Hematopoietic multipotent progenitor cell (in vitro differentiated cells): ENCODE results near the gene STXBP3. TPM values are rescaled to one million over a fixed set of nuclear protein-coding genes. Genes with fewer than 3 reads are reported as not detected.
A peak's percentile ranks its signal among the peaks of the same experiment; 100 is the strongest.
"Not testable (repeated sequence)": the region's sequence is repeated elsewhere in the genome, so short reads cannot be mapped to it uniquely, and the experiment has no call there.

Source experiments
- DNase-seq, 3 donors: peaks; one replicate each; pipeline ENCODE4 v3.0.0-alpha.2; 2011 to 2015; ENCODE audit warnings: low read depth in 2 of 3, low spot score in 2 of 3
- total RNA-seq: library from RNA; depleted of rRNA; stranded (reverse); fragments of >200 nt; gene quantifications from one replicate; pipeline ENCODE4 v1.2.3, GENCODE V29; 2012

STXBP3 gene
- total RNA-seq, 1 donor: 19.9 TPM

DNA sequence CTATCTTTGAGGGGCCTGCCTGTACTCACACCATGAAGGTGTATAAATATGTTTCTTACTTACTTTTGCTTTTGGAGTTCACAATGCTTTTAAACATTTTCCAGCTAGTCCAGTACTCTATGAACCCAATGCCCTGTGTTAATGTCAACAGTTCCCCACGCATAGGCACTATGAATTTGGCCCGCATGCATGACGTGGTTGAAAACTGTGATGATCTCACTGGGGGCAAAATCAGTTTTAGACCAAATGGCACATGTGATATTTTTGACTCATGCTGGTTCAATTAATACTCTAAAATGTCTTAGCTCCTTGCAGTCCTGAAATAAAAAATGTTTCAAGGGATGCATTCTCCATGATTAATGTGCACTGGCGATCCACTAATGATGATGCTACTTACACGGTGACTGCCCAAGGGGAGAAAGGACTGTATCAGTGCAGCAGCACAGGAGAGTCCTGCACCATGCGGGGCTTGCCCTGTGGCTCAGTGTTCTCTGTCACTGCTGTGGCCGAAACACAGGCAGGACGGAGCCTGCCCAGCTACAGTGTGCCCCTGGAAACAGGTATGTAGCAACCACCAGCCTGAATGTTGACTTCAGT is 18.0 kb upstream of the STXBP3 start:
- no peak for DNase-seq

DNA sequence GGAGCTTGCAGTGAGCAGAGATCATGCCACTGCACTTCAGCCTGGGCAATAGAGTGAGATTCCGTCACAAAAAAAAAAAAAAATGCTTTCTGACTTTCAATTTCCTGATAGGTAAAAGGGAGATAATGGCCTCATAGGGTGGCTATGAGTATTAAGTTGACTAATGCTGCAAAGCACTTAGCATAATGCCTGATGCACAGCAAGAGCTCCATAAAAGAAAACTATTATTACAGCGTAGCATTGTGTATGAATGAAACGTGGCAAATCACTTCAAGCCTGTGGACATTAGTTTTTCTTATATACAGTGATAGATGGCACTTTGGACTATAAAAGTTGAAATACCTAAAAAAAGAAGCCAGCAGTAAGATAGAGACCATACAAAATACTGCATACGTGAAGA is 17.0 kb upstream of the STXBP3 start:
- no peak for DNase-seq

DNA sequence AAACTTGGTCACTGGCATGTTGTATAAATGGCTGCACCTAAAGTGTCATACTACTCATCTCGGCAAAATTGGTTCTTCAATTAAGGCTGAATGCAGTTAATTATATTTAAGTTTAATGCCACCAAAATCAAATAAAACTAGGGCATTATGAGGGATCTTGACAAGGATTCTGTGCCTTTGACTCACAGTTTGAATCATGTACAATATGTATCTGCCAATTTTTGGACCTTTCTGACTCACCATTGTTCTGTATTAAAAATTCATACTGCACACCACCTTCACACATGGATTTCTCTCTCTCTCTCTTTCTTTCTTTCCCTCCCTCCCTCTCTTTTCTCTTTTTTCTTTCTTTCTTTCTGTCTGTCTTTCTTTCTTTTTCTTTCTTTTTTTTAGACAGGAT is 14.1 kb upstream of the STXBP3 start:
- no peak for DNase-seq

GRCh38 chr1:108734171-108734865 is 12.2 kb upstream of the STXBP3 start:
- DNase-seq: no peak

DNA sequence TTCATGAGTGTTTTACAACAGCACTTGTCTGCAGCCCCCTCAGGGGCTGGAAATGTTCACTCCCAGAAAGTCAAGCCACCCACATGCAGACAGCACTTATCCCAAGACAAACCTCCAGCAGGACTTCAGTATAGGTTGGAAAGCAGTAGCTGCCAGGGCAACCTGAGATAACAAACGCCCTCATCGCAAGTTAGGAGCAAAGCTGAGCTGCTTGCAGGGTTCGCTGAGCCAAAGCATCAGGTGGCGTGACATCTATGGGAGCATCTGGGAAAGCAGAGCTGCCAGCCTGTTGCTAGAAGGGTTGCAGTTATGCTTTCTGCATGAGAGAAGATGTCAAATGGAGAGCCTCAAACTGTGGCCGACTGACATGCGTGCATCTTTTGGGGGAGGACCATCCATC is 4.2 kb upstream of the STXBP3 start:
- DNase-seq: no peak

DNA sequence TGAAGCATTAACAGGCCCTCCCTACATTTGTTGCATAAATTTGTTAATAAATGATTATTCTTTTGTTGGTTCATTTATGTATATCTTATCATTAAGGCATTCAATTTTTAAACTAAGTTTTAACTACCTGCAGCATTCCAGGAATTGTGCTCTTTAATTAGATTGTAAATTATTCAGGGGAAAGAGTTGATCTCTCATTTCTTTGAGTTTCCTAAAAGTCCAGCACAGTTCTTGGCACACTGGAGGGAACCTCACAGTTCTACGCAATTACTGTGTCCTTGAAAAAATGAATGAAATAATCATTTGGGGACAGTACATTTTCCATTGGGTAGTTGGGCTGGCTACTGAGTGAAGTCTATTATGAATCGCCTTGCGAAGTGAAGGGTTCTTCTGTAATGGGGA is 493 bp upstream of the STXBP3 start:
- DNase-seq: no peak

- peak; percentile 22 to 63 (median 60) for DNase-seq
Measured at GRCh38 chr1:108747171-108747850, 837 bp downstream of the STXBP3 start.

GRCh38 chr1:108747898-108748297 is 1.4 kb downstream of the STXBP3 start:
- DNase-seq: peak in 2 of 3 donors; percentile 26 to 28

DNA sequence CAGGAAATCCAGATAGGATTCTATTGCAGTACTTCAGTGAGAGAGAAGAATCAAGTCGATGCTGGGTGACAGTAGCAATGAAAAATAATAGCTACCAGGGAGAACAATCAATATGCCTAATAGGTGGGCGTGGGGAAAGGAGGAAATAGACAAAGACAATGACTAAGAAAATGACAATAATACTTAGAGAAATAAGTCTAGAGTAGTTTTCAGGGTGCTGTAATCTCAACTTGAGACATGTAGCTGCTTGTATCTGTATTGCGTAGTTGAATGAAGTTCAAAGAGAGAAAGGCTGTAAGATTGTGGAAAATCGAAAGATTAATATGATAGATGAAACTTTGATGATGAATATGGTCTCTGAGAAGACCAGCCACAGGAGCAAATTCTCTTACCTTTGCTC is 2.6 kb downstream of the STXBP3 start:
- DNase-seq: no peak

DNA sequence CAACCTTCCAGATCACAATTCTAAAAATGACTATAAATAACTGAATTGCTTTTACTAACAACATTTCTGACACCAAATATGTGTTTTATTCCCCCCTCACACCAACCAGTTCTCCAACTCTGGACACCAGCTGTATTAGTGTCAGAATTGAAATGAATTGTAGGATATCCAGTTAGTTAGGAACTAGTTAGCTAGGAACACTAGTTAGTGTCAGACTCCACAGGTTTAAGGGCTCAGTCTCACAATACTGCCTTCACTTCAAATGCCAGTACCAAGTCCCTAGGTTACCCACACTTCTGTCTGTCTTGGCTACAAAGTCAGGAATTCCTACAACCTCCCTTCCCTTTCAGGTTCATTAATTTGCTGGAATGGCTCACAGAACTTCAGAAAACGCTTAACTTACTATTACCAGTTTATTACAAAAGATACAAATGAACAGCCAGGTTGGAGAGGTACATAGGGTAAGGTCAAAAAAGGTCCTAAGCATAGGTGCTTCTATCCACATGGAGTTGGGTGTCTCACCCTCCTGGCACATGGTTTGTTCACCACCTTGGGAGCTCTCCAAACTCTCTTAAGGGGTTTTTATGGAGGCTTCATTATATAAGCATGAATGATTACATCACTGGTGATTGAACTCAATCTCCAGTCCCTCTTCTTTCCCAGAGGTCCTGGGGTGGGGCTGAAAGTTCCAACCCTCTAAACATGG is 4.2 kb downstream of the STXBP3 start:
- no peak for DNase-seq

GRCh38 chr1:108753363-108753762 is 6.9 kb downstream of the STXBP3 start:
- DNase-seq: no peak

GRCh38 chr1:108758796-108759195 is 12.3 kb downstream of the STXBP3 start:
- no peak for DNase-seq

DNA sequence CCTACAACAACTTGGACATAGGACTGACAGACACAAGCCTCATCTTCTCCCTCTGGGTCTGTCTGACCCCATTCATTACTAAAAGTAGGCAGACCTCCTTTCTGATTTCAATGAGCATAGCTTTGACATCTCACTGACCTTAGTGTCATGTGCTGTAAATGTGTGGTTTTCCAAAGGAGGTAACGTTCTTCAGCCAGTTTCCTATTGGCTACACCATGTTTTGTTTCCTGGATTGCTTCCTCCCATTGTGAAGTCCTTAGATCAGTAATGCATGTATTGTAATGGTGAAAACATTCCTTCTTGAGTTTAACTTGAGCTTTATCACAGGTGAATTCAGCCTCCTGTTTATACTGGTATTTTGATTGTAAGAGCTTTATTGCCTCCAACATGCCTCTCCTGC is 20.6 kb downstream of the STXBP3 start:
- DNase-seq: no peak

- no peak for DNase-seq
Measured at GRCh38 chr1:108767708-108768107, 21.2 kb downstream of the STXBP3 start.

DNA sequence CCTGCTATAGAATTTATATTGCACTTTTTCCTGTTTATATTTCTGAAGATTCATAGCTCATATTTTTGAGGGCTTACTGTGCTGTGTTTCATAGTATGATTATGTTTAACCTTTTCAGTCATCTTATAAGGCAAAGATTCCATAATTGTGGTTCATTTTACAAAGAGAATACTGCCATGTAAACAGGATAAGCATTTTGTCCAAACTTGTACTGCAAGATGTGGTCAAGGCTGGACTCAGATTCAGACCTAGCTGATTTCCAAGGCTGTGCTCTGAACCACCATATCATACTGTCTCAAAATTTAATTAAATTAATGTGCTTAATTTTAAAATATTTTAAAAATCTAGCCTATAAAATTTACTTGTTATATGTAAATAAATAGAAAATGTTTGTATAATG is 31.4 kb downstream of the STXBP3 start:
- DNase-seq: no peak

GRCh38 chr1:108779455-108779854 is 33.0 kb downstream of the STXBP3 start:
- no peak for DNase-seq

DNA sequence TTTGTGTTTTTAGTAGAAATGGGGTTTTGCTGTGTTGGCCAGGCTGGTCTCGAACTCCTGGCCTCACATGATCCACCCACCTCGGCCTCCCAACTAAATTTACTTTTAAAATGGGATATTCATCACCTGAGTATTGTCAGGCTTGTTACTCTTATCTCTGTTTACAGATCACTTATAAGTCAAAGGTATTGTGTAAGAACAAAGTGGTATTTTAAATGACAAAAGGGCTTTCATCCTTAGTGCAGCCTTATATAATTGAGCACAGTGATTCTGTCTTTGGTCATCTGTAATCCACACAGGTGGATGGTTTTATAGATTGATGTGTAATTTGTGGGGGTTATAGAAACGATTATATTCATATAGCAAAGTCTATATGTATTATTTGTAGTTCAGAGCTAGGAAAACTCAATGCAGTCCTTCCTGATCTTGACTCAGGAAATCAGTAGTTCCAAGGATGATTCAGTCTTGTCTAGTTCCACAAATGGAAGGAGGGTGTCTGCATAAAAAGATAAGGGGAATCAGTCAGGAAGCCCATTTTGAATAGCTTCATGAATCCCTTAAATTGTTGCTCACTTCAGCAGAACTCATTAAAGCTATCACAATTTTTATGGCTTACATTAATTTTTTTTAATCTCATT is 34.6 kb downstream of the STXBP3 start:
- no peak for DNase-seq

- not testable (repeated sequence) for DNase-seq
Measured at GRCh38 chr1:108781575-108781944, 35.1 kb downstream of the STXBP3 start.

DNA sequence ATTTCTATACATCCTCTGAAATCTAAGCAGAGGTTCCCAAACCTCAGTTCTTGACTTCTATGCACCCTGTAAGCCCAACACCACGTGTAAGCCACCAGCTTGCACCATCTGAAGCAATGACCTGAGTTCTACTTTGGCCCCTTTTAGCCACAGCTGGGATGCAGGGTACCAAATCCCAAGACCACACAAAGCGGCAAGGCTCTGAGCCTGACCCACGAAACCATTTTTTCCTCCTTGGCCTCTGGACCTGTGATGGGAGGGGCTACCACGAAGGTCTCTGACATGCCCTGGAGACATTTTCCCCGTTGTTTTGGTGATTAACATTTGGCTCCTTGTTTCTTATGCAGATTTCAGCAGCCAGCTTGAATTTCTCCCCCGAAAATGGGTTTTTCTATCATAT is 38.8 kb downstream of the STXBP3 start:
- peak in 1 of 3 donors; percentile 35 for DNase-seq

- no peak for DNase-seq
Measured at GRCh38 chr1:108785880-108786279, 39.4 kb downstream of the STXBP3 start.

- no peak for DNase-seq
Measured at GRCh38 chr1:108791790-108792189, 45.3 kb downstream of the STXBP3 start.
